ENCODE results near the gene CCBE1. TPM values are rescaled to one million over a fixed set of nuclear protein-coding genes. Genes with fewer than 3 reads are reported as not detected.

The CCBE1 gene
- total and polyA plus RNA-seq, 4 experiments from 2014 or later = not detected

GRCh38 chr18:59628995-59629394 lies 68.2 kb downstream of the CCBE1 start:
- Mint-ChIP-seq H3K27me3 (peaks cover 3 to 10% of the 10 kb centered on the region in 2 donors), H3K4me1 (no peaks in the 10 kb centered on the region), H3K36me3 (no peaks in the 10 kb centered on the region), H3K9me3 (peaks cover 0 to 18% (median 3%) of the 10 kb centered on the region in 8 donors), H3K4me3 (no peak overlapping the region), H3K27ac (no peak overlapping the region)
- Histone ChIP-seq H3K27ac (ENCODE audit: low read depth, low read length) (no peak overlapping the region), H3K27me3 (ENCODE audit: insufficient read depth, low read length) (no peaks in the 10 kb centered on the region), H3K9me3 (ENCODE audit: control insufficient read depth in 1 of 2, low read length in 2 of 2) (no peaks in the 10 kb centered on the region), H3K4me3 (ENCODE audit: low read length in 2 of 2) (no peak overlapping the region), H3K36me3 (ENCODE audit: insufficient read depth, low read length) (no peaks in the 10 kb centered on the region), H3K4me1 (ENCODE audit: insufficient read depth, low read length) (no peaks in the 10 kb centered on the region)
- intact Hi-C loops (cut with micrococcal nuclease) = no loop called here
- ChIA-PET CTCF (ENCODE audit: partially characterized antibody) (no interaction called here), POLR2A (ENCODE audit: partially characterized antibody) (no interaction called here)
- DNase-seq = no peak

- intact Hi-C loops (cut with micrococcal nuclease) = no loop called here
- Mint-ChIP-seq H3K4me3 (no peak overlapping the region), H3K36me3 (no peaks in the 10 kb centered on the region), H3K27me3 (peaks cover 1 to 6% of the 10 kb centered on the region in 2 donors), H3K4me1 (no peaks in the 10 kb centered on the region), H3K27ac (no peak overlapping the region), H3K9me3 (peaks cover 0 to 14% (median 3%) of the 10 kb centered on the region in 8 donors)
- ChIA-PET CTCF (ENCODE audit: partially characterized antibody) (no interaction called here), POLR2A (ENCODE audit: partially characterized antibody) (no interaction called here)
- no peaks in the 10 kb centered on the region for H3K9me3 ChIP-seq (ENCODE audit: control insufficient read depth in 1 of 2, low read length in 2 of 2)
- H3K4me3 ChIP-seq (ENCODE audit: low read length in 2 of 2) = no peak overlapping the region
- H3K27ac ChIP-seq (ENCODE audit: low read depth, low read length) = no peak overlapping the region
- DNase-seq = no peak
- no peaks in the 10 kb centered on the region for H3K4me1 ChIP-seq (ENCODE audit: insufficient read depth, low read length)
- no peaks in the 10 kb centered on the region for H3K36me3 ChIP-seq (ENCODE audit: insufficient read depth, low read length)
- no peaks in the 10 kb centered on the region for H3K27me3 ChIP-seq (ENCODE audit: insufficient read depth, low read length)
Observed at GRCh38 chr18:59627414-59627813, 69.8 kb downstream of the CCBE1 start.

- H3K4me3 ChIP-seq (ENCODE audit: low read length in 2 of 2) = no peak overlapping the region
- POLR2A ChIA-PET (ENCODE audit: partially characterized antibody) = no interaction called here
- H3K36me3 ChIP-seq (ENCODE audit: insufficient read depth, low read length) = no peaks in the 10 kb centered on the region
- intact Hi-C loops (cut with micrococcal nuclease) = no loop called here
- CTCF ChIA-PET (ENCODE audit: partially characterized antibody) = no interaction called here
- no peaks in the 10 kb centered on the region for H3K4me1 ChIP-seq (ENCODE audit: insufficient read depth, low read length)
- Mint-ChIP-seq H3K27ac (no peak overlapping the region), H3K4me3 (no peak overlapping the region), H3K36me3 (no peaks in the 10 kb centered on the region), H3K4me1 (no peaks in the 10 kb centered on the region), H3K27me3 (peaks cover 3 to 4% of the 10 kb centered on the region in 2 donors), H3K9me3 (peaks cover 0 to 10% (median 2%) of the 10 kb centered on the region in 8 donors)
- H3K27ac ChIP-seq (ENCODE audit: low read depth, low read length) = no peak overlapping the region
- no peaks in the 10 kb centered on the region for H3K9me3 ChIP-seq (ENCODE audit: control insufficient read depth in 1 of 2, low read length in 2 of 2)
- DNase-seq = no peak
- peaks cover 3% of the 10 kb centered on the region for H3K27me3 ChIP-seq (ENCODE audit: insufficient read depth, low read length)
Observed at GRCh38 chr18:59624369-59624765, 72.9 kb downstream of the CCBE1 start.

- intact Hi-C loops (cut with micrococcal nuclease) = no loop called here
- H3K27me3 Mint-ChIP-seq = peaks cover 2 to 3% of the 10 kb centered on the region in 2 donors
- Histone ChIP-seq H3K9me3 (ENCODE audit: control insufficient read depth in 1 of 2, low read length in 2 of 2) (no peaks in the 10 kb centered on the region), H3K27me3 (ENCODE audit: insufficient read depth, low read length) (peaks cover 3% of the 10 kb centered on the region), H3K4me3 (ENCODE audit: low read length in 2 of 2) (no peak overlapping the region), H3K27ac (ENCODE audit: low read depth, low read length) (no peak overlapping the region), H3K36me3 (ENCODE audit: insufficient read depth, low read length) (no peaks in the 10 kb centered on the region), H3K4me1 (ENCODE audit: insufficient read depth, low read length) (no peaks in the 10 kb centered on the region)
- ChIA-PET CTCF (ENCODE audit: partially characterized antibody) (no interaction called here), POLR2A (ENCODE audit: partially characterized antibody) (no interaction called here)
- H3K4me1 Mint-ChIP-seq = no peaks in the 10 kb centered on the region
- no peak for DNase-seq
- H3K27ac Mint-ChIP-seq = no peak overlapping the region
- H3K9me3 Mint-ChIP-seq = peaks cover 0 to 3% (median under 1%) of the 10 kb centered on the region in 8 donors
- H3K4me3 Mint-ChIP-seq = no peak overlapping the region
- H3K36me3 Mint-ChIP-seq = no peaks in the 10 kb centered on the region
Observed at GRCh38 chr18:59623456-59624368, 73.5 kb downstream of the CCBE1 start.

DNA sequence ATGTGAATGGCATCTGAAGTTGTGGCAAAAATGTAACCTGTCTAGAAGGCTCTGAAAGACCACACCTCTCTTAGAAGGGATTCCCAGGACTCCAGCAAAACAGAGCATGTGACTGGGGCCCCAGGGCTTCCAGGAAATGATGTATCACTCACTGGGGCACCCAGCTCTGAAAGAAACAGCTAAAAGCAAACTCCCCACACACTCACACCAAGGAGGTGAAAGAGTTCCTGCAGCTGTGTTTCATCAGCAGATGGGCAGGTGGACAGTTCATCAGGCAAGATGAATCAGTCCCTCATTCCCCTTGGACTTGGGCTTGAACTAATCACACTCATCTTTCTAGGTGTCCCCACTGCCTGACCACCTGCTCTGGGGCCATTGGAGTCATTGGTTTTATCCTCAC lies 76.2 kb downstream of the CCBE1 start:
- no peaks in the 10 kb centered on the region for H3K4me1 Mint-ChIP-seq
- no peaks in the 10 kb centered on the region for H3K36me3 Mint-ChIP-seq
- no peak overlapping the region for H3K4me3 Mint-ChIP-seq
- ChIA-PET CTCF (ENCODE audit: partially characterized antibody) (no interaction called here), POLR2A (ENCODE audit: partially characterized antibody) (no interaction called here)
- no peak overlapping the region for H3K27ac ChIP-seq (ENCODE audit: low read depth, low read length)
- no peaks in the 10 kb centered on the region for H3K36me3 ChIP-seq (ENCODE audit: insufficient read depth, low read length)
- no peaks in the 10 kb centered on the region for H3K4me1 ChIP-seq (ENCODE audit: insufficient read depth, low read length)
- H3K27me3 ChIP-seq (ENCODE audit: insufficient read depth, low read length) = peaks cover 3% of the 10 kb centered on the region
- H3K9me3 Mint-ChIP-seq = peaks cover 0 to 2% (median 0%) of the 10 kb centered on the region in 8 donors
- no peaks in the 10 kb centered on the region for H3K9me3 ChIP-seq (ENCODE audit: control insufficient read depth in 1 of 2, low read length in 2 of 2)
- H3K27me3 Mint-ChIP-seq = peaks cover 2 to 3% of the 10 kb centered on the region in 2 donors
- intact Hi-C loops (cut with micrococcal nuclease) = no loop called here
- H3K27ac Mint-ChIP-seq = no peak overlapping the region
- no peak for DNase-seq
- H3K4me3 ChIP-seq (ENCODE audit: low read length in 2 of 2) = no peak overlapping the region

DNA sequence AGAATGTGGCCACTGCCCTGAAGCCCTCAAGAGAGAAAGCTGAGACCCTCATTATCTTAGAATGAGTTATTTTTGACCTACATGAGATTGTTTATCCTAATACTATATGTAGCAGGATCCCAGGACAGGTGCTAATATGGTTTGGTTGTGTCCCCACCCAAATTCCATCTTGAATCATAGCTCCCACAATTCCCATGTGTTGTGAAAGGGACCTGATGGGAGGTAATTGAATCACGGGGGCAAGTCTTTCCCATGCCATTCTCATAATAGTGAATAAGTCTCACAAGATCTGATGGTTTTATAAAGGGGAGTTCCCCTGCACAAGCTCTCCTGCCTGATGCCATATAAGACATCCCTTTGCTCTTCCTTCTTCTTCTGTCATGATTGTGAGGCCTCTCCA lies 76.8 kb downstream of the CCBE1 start:
- no peaks in the 10 kb centered on the region for H3K9me3 ChIP-seq (ENCODE audit: control insufficient read depth in 1 of 2, low read length in 2 of 2)
- Mint-ChIP-seq H3K27ac (no peak overlapping the region), H3K36me3 (no peaks in the 10 kb centered on the region), H3K4me3 (no peak overlapping the region), H3K9me3 (peaks cover 0 to 2% (median 0%) of the 10 kb centered on the region in 8 donors), H3K27me3 (peaks cover 2 to 3% of the 10 kb centered on the region in 2 donors), H3K4me1 (no peaks in the 10 kb centered on the region)
- ChIA-PET CTCF (ENCODE audit: partially characterized antibody) (no interaction called here), POLR2A (ENCODE audit: partially characterized antibody) (no interaction called here)
- H3K36me3 ChIP-seq (ENCODE audit: insufficient read depth, low read length) = no peaks in the 10 kb centered on the region
- no peak overlapping the region for H3K27ac ChIP-seq (ENCODE audit: low read depth, low read length)
- intact Hi-C loops (cut with micrococcal nuclease) = no loop called here
- no peak for DNase-seq
- H3K27me3 ChIP-seq (ENCODE audit: insufficient read depth, low read length) = peaks cover 3% of the 10 kb centered on the region
- H3K4me1 ChIP-seq (ENCODE audit: insufficient read depth, low read length) = no peaks in the 10 kb centered on the region
- no peak overlapping the region for H3K4me3 ChIP-seq (ENCODE audit: low read length in 2 of 2)

- H3K9me3 ChIP-seq (ENCODE audit: control insufficient read depth in 1 of 2, low read length in 2 of 2) = no peaks in the 10 kb centered on the region
- Mint-ChIP-seq H3K27me3 (peaks cover 2 to 3% of the 10 kb centered on the region in 2 donors), H3K4me3 (no peak overlapping the region), H3K27ac (no peak overlapping the region), H3K36me3 (no peaks in the 10 kb centered on the region), H3K4me1 (no peaks in the 10 kb centered on the region), H3K9me3 (peaks cover 0 to 2% (median 0%) of the 10 kb centered on the region in 8 donors)
- no peaks in the 10 kb centered on the region for H3K4me1 ChIP-seq (ENCODE audit: insufficient read depth, low read length)
- H3K36me3 ChIP-seq (ENCODE audit: insufficient read depth, low read length) = no peaks in the 10 kb centered on the region
- POLR2A ChIA-PET (ENCODE audit: partially characterized antibody) = no interaction called here
- CTCF ChIA-PET (ENCODE audit: partially characterized antibody) = no interaction called here
- no peak overlapping the region for H3K27ac ChIP-seq (ENCODE audit: low read depth, low read length)
- intact Hi-C loops (cut with micrococcal nuclease) = no loop called here
- H3K4me3 ChIP-seq (ENCODE audit: low read length in 2 of 2) = no peak overlapping the region
- DNase-seq = no peak
- H3K27me3 ChIP-seq (ENCODE audit: insufficient read depth, low read length) = peaks cover 3% of the 10 kb centered on the region
Observed at GRCh38 chr18:59619816-59620215, 77.4 kb downstream of the CCBE1 start.

All from CD4-positive, alpha-beta memory T cell (primary cell).